IPS-NIHi11 (cell line): ENCODE measurements around the gene CAPNS1.
"Not testable (repeated sequence)": the region's sequence is repeated elsewhere in the genome, so short reads cannot be mapped to it uniquely, and the experiment has no call there.

Experiments
- DNase-seq: peaks from one replicate; pipeline ENCODE4 v3.0.0; 2012; ENCODE audit warnings: mixed read lengths, low spot score

Gene CAPNS1

DNA sequence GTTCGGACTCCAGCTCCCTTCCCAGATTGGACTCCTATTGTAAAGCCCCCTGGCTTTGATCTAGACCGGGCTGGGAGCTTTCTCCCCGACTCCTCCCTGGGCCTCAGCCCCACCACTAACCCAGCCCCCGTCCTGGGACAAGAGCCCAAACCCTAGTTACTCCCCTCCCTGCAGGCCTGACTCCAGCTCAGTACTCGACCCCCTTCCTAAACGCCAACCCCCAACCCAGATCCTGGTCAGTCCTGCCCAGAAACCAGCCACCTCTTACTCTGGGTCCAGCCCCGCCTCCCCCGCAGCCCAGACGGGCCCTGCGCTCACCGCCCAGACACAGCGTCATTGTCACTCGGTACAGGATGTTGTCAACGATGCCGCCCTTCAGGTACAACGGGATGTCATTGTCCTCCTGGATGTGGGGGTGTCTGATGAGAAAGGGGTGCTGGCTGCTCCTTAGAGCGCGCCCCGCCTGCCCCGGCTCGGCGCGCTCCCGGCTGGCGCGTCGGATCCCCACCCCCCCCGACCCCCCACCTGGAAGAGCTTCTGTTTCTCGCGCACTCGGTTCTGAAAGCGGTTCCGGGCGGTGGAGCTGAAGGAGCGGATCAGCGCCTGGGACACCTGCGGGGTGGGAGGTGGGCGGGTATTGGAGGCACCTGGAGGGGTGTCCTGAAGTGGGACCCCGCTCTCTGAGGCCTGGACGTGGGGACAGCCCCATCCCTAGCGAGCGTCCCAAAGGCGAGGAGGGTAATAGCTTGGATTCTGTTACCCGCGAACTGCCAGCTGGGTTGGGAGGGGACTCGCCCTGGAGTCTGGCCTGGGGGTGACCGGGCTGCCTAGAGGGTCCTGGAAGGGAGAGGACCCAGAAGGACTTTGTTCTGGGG is 11.5 kb downstream of the CAPNS1 start:
- DNase-seq, result peak; percentile 49

DNA sequence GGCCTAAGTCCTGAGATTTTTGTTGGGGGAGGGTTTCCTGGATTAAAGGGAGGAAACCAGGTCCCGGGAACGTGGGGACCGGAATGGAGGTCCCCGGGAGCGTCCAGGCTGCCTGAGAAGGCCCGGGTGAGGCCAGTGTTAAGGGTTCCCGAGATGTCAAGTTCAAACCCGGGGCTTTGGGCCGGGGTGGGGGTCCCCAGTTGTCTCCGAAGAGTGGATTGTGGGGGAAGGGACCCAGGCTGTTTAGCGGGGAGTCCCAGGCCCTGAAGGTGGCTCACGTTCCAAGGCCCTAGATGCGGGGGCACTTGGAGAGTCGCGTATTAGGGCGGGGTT is 12.1 kb downstream of the CAPNS1 start:
- peak; percentile 26 for DNase-seq

GRCh38 chr19:36152352-36153091 is 12.7 kb downstream of the CAPNS1 start, which contains the start of gene COX7A1:
Gene COX7A1 (minus strand): TSS chr19:36152447. CDS start chr19:36152407, 40 bp downstream.
- DNase-seq, result peak; percentile 44

- DNase-seq, result no peak
Measured at GRCh38 chr19:36153126-36153525, 13.3 kb downstream of the CAPNS1 start.

DNA sequence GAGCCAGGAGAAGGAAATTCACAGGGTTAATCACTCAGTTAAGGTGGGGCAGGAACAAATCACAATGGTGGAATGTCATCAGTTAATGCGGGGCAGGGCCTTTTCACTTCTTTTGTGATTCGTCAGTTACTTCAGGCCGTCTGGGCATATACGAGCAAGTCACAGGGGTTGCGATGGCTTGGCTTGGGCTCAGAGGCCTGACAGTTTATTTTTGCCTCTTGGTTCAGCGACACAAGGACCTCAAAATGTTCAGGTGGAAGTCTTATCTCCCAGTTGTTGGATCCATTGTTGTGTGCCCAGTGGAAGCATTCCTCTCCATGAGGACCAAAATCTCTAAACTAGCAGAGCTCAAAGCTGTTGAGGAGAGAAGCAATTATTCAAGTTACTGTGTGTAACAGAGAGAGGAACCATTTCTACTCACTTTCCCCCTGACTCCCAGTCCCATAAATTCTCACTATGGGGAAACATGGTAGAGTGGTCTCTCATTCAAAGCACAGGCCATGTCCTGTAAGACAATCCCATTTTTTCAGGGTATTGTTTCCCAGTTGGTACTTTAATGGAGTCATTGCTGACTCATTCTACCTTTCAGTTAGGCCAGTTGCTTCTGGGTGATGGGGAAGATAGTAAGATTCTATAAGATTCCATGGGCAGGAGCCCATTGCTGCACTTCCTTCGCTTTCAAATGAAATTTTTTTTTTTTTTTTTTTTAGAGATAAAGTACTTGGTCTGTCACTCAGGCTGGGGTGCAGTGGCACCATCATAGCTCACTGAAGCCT is 21.1 kb downstream of the CAPNS1 start:
- DNase-seq, result no peak

DNA sequence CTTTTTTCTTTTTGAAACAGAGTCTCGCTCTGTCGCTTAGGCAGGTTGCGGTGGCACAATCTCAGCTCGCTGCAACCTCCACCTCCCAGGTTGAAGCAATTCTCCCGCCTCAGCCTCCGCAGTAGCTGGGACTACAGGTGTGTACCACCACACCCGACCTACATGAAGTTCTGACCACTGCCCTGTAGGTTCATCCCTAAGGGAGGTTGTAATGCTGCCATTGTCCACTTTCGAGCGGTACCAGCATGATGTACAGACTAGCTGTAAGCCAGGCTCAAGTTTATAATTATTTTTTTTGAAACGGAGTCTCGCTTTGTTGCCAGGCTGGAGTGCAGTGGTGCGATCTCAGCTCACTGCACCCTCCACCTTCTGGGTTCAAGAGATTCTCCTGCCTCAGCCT is 23.9 kb downstream of the CAPNS1 start:
- DNase-seq, result no peak

GRCh38 chr19:36169084-36169760 is 29.4 kb downstream of the CAPNS1 start:
- no peak for DNase-seq

DNA sequence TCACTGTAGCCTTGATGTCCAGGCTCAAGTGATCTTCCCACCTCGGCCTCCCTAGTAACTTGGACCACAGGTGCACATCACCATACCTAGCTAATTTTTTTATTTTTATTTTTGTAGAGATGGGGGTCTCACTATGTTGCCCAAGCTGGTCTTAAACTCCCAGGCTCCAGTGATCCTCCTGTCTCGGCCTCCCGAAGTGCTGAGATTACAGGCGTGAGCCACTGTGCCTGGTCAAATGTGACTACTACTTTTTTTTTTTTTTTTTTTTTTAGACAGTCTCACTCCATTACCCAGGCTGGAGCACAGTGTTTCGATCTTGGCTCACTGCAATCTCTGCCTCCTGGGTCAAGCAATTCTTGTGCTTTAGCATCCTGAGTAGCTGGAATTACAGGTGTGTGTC is 33.0 kb downstream of the CAPNS1 start:
- no peak for DNase-seq

- DNase-seq, result not testable (repeated sequence)
Measured at GRCh38 chr19:36173846-36174245, 34.0 kb downstream of the CAPNS1 start.

DNA sequence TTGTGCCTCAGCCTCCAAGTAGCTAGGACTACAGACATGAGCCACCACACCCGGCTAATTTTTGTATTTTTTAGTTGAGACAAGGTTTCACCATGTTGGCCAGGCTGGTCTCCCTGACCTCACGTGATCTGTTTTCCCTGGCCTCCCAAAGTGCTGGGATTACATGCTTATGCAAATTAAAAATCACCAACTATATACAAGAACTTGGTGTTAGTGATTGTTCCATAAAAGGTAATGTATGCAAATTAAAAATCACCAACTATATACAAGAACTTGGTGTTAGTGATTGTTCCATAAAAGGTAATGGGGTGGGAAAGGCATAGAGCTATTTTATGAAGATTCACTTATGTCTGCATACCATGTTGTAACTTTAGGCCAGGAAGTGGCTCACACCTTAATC is 39.2 kb downstream of the CAPNS1 start:
- not testable (repeated sequence) for DNase-seq

GRCh38 chr19:36182612-36183244 is 42.9 kb downstream of the CAPNS1 start:
- no peak for DNase-seq

- no peak for DNase-seq
Measured at GRCh38 chr19:36183245-36183628, 43.4 kb downstream of the CAPNS1 start.

- DNase-seq, result not testable (repeated sequence)
Measured at GRCh38 chr19:36186722-36187121, 46.9 kb downstream of the CAPNS1 start.

DNA sequence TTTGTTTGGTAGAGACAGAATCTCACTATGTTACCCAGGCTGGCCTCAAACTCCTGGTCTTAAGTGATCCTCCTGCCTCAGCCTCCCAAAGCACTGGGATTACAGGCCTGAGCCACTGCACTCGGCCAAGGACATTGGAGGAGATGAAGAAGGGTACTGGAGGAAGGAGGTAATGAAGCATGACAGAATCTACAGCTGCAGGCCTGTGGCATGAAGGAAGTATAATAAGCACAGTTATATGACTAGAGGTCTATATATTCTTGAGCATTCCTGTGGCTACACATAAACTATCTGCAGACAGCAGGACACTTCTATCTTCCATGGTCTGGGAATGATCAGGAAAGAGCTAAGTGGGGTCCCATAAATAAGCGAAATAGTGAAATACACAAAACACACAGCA is 56.4 kb downstream of the CAPNS1 start:
- no peak for DNase-seq

DNA sequence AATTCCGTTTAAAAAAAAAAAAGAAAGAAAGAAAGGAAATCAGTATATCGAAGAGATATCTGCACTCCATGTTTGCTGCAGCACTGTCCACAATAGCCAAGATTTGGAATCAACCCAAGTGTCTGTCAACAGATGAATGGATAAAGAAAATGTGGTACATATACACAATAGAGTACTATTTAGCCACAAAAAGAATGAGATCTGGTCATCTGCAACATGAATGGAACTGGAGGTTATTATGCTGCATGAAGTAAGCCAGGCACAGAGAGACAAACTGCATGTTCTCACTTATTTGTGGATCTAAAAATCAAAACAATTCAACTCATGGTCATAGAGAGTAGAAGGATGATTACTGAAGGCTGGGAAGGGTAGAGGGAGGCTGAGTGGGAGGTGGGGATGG is 58.3 kb downstream of the CAPNS1 start:
- no peak for DNase-seq
